DOHH2 (cell line): ENCODE measurements around the gene CFAP97.

ENCODE experiments used
- CTCF ChIP-seq: fragments of 200-600 bp; sonication (generic); IDR thresholded peaks from one replicate; pipeline ENCODE4 v1.5.1; 2014; ENCODE audit warnings: antibody characterized with exemption, mild to moderate bottlenecking, low read depth, low read length; ENCODE audit not compliant: poor library complexity, severe bottlenecking
- EZH2phosphoT487 ChIP-seq: fragments of 200-600 bp; sonication (generic); IDR thresholded peaks from 2 replicates; pipeline ENCODE4 v1.6.1; 2017; ENCODE audit warnings: borderline replicate concordance, mild to moderate bottlenecking, antibody characterized with exemption, low read length, moderate library complexity, mixed read lengths

- TF ChIP-seq CTCF (no peak), EZH2phosphoT487 (no peak)
These were observed 11.5 kb upstream of the CFAP97 start for GRCh38 chr4:185215261-185215660.
